ENCODE data around the gene NCOR2. TPM values are rescaled to one million over a fixed set of nuclear protein-coding genes. Genes with fewer than 3 reads are reported as not detected.

The NCOR2 gene
- total and polyA plus RNA-seq, 2 of the 4 experiments (the other 2 are of a cell fraction), result 12.9 to 40.8 TPM

- no peak overlapping the region for H2BK120ac ChIP-seq (ENCODE audit: low read depth, low read length)
- peak; percentile 62 for ATAC-seq (ENCODE audit: low read depth)
- dilution Hi-C loops (cut with HindIII; ENCODE audit: low sequenced_read_pairs, unreplicated experiment) (no loop called here), in situ Hi-C loops (cut with MboI; ENCODE audit: low sequenced_read_pairs) (no loop called here), intact Hi-C loops (cut with micrococcal nuclease) (no loop called here)
- H3K9ac ChIP-seq (ENCODE audit: low read depth, low read length), result no peak overlapping the region
- POLR2A ChIA-PET (ENCODE audit: unreplicated experiment), result no interaction called here
- peaks cover 10% of the 10 kb centered on the region; the same call in 1 of the 2 replicates for H3K9me1 ChIP-seq (ENCODE audit: insufficient read depth, low read length)
- peaks cover 17 to 96% of the 10 kb centered on the region in 2 experiments for H3K79me1 ChIP-seq (ENCODE audit: low read depth in 1 of 2, low read length in 2 of 2)
- H2AFZ ChIP-seq (replicated peaks; ENCODE audit: low read length, poor library complexity), result peak overlapping the region; percentile 78
- DNase-seq, result peak; percentile 87
- H4K91ac ChIP-seq (ENCODE audit: insufficient read depth, low read depth, low read length), result no peak overlapping the region; the same call in 1 of the 2 replicates
- 45% methylated on average over 6 of the region's 24 CpGs; no CpG with 5 or more reads in 1 of the 2 experiments for WGBS, 2 experiments (ENCODE audit: extremely low coverage in 2 of 2, insufficient read length in 1 of 2)
- no peaks in the 10 kb centered on the region for H3K36me3 ChIP-seq (ENCODE audit: control insufficient read depth, insufficient read depth, low read length)
- H3K14ac ChIP-seq (replicated peaks; ENCODE audit: low read depth, low read length), result 0 out of 2 replicates have a peak overlapping the region, but pooled peaks have one; percentile 11
- H2AK9ac ChIP-seq (replicated peaks; ENCODE audit: low read depth, low read length, poor library complexity), result peak overlapping the region; percentile 71
- BruUV-seq (replicated peaks), result no TSS peak
- peaks cover 24% of the 10 kb centered on the region for H3K4me1 ChIP-seq (ENCODE audit: control insufficient read depth, insufficient read depth, low read length)
- H3K18ac ChIP-seq (ENCODE audit: low read depth, low read length), result no peak overlapping the region
- no peak overlapping the region for H3K23ac ChIP-seq (ENCODE audit: low read depth, low read length)
- H2AK5ac ChIP-seq (ENCODE audit: low read depth, low read length), result 0 out of 2 replicates have a peak overlapping the region, but pooled peaks have one; percentile 16
- H4K20me1 ChIP-seq (ENCODE audit: insufficient read depth, low read length), result peaks cover 98% of the 10 kb centered on the region
- peak overlapping the region in 1 of 2 experiments; percentile 6; a peak in 1 of 4 replicates for H4K8ac ChIP-seq (ENCODE audit: low read depth in 2 of 2, low read length in 2 of 2)
- CTCF ChIA-PET, result interaction anchor here (0.6 to 1.0 kb wide), 2 partner anchors 31 to 77 kb away, joined by 3 read pairs; no protein-coding TSS in a partner anchor
- H3K56ac ChIP-seq (ENCODE audit: extremely low read depth, insufficient read depth, low read length), result no peak overlapping the region
- H3K4ac ChIP-seq (ENCODE audit: low read depth, low read length), result no peak overlapping the region; the same call in 1 of the 2 replicates
- no peak overlapping the region for H3K27ac ChIP-seq (ENCODE audit: insufficient read depth, low read length)
- H2BK15ac ChIP-seq (ENCODE audit: low read depth, low read length), result no peak overlapping the region
- H3K9me3 ChIP-seq (ENCODE audit: control insufficient read depth, insufficient read depth, low read length), result no peaks in the 10 kb centered on the region
- no peak overlapping the region; the same call in 1 of the 2 replicates for H2BK20ac ChIP-seq (ENCODE audit: low read depth, low read length)
- no peak overlapping the region for H4K5ac ChIP-seq (ENCODE audit: low read depth, low read length)
- H3K27me3 ChIP-seq (ENCODE audit: control insufficient read depth, insufficient read depth, low read length), result no peaks in the 10 kb centered on the region
- no peak overlapping the region for H3K4me3 ChIP-seq (ENCODE audit: insufficient read depth, low read depth, low read length)
- H2BK5ac ChIP-seq (ENCODE audit: low read depth, low read length, poor library complexity, severe bottlenecking), result no peak overlapping the region
- H3K4me2 ChIP-seq (ENCODE audit: low read depth, low read length), result no peak overlapping the region; the same call in 1 of the 2 replicates
- TF ChIP-seq RAD21 (IDR thresholded peaks at IDR 0.05; ENCODE audit: low read length), result peak; percentile 3; the same call in 1 of the 2 replicates
- no peak for TF ChIP-seq NFE2L2 (IDR thresholded peaks at IDR 0.05; ENCODE audit: low read depth, low read length)
- no peak for TF ChIP-seq RCOR1 (IDR thresholded peaks at IDR 0.05; ENCODE audit: insufficient replicate concordance, low read length)
- TF ChIP-seq SMC3 (IDR thresholded peaks at IDR 0.05; ENCODE audit: low read depth, low read length), result no peak
- no peak for TF ChIP-seq CEBPB (IDR thresholded peaks at IDR 0.05; ENCODE audit: low read depth, low read length)
- TF ChIP-seq POLR2A (IDR thresholded peaks at IDR 0.05; ENCODE audit: low read depth, low read length), result no peak
- TF ChIP-seq ELK1 (IDR thresholded peaks at IDR 0.05; ENCODE audit: borderline replicate concordance, low read depth, low read length), result no peak
- no peak for TF ChIP-seq CHD1 (IDR thresholded peaks at IDR 0.05; ENCODE audit: low read depth, low read length)
- peak; percentile 98 for TF ChIP-seq BHLHE40 (IDR thresholded peaks at IDR 0.05; ENCODE audit: low read depth, low read length)
- no peak for TF ChIP-seq CTCF (conservative IDR thresholded peaks at IDR 0.05; ENCODE audit: low read depth, low read length)
- no peak for TF ChIP-seq RFX5 (IDR thresholded peaks at IDR 0.05; ENCODE audit: low read depth, low read length)
- peak; percentile 53; the same call in 1 of the 2 replicates for TF ChIP-seq MXI1 (IDR thresholded peaks at IDR 0.05; ENCODE audit: borderline replicate concordance, low read depth, low read length)
- TF ChIP-seq MAZ (IDR thresholded peaks at IDR 0.05; ENCODE audit: borderline replicate concordance, low read depth, low read length), result peak; percentile 53; the same call in 1 of the 2 replicates
- no peak for TF ChIP-seq MAFK (IDR thresholded peaks at IDR 0.05; ENCODE audit: low read depth, low read length)
- TF ChIP-seq USF2 (IDR thresholded peaks at IDR 0.05; ENCODE audit: low read depth, low read length), result peak; percentile 77
These were observed 18.5 kb downstream of the NCOR2 start for GRCh38 chr12:124548854-124549378.

Measured in IMR-90 (cell line).